ENCODE results near the gene PRKCA.

- TF ChIP-seq CTCF (conservative IDR thresholded peaks at IDR 0.05; ENCODE audit: low read depth, low read length) (no peak), EZH2 (IDR thresholded peaks at IDR 0.05; ENCODE audit: low read length, unreplicated experiment) (no peak)
These were observed 510.9 kb downstream of the PRKCA start for GRCh38 chr17:66813296-66813695.
